Gastroesophageal sphincter (tissue), 4 donors: ENCODE data around the gene SSC5D. TPM values are rescaled to one million over a fixed set of nuclear protein-coding genes. Genes with fewer than 3 reads are reported as not detected.
A peak's percentile ranks its signal among the peaks of the same experiment; 100 is the strongest.

ENCODE experiments used
- ATAC-seq: fragments of 150-250 bp; one replicate; pipeline ENCODE4 v1.9.1; 2016; ENCODE audit warnings: mild to moderate bottlenecking, moderate library complexity
- H3K27ac ChIP-seq, 4 donors: fragments of 200-600 bp; sonication (generic) in 3 of 4; 1 replicate in 3 of 4; 2 replicates in 1 of 4; pipeline ENCODE4 v1.5.1; 2016 to 2019
- H3K27me3 ChIP-seq: fragments of 200-600 bp; sonication (generic); one replicate; pipeline ENCODE4 v1.5.1; 2019
- H3K36me3 ChIP-seq, 2 donors: fragments of 200-600 bp; sonication (generic); one replicate each; pipeline ENCODE4 v1.5.1; 2019; ENCODE audit warnings: control low read depth in 1 of 2
- H3K4me1 ChIP-seq, 3 donors: fragments of 200-600 bp; sonication (generic); 1 replicate in 2 of 3; 2 replicates in 1 of 3; pipeline ENCODE4 v1.5.1; 2016 to 2019; ENCODE audit warnings: control low read depth in 2 of 3
- H3K4me3 ChIP-seq, 2 donors: fragments of 200-600 bp; sonication (generic); one replicate each; pipeline ENCODE4 v1.5.1; 2019; ENCODE audit warnings: mild to moderate bottlenecking in 1 of 2, moderate library complexity in 1 of 2
- H3K9me3 ChIP-seq, 3 donors: fragments of 200-600 bp; sonication (generic); one replicate each; pipeline ENCODE4 v1.5.1; 2017 to 2019; ENCODE audit warnings: control low read depth in 2 of 3
- CTCF ChIP-seq, 4 experiments: fragments of 200-600 bp in 2 of 4; fragments of 450-650 bp in 2 of 4; sonication (generic) in 1 of 4; IDR thresholded peaks; one replicate each; pipeline ENCODE4 v1.5.1; 2017 to 2019; ENCODE audit warnings: antibody characterized with exemption in 4 of 4, mild to moderate bottlenecking in 2 of 4, moderate library complexity in 2 of 4
- EP300 ChIP-seq: sonication (generic); formaldehyde crosslinking; IDR thresholded peaks from one replicate; pipeline ENCODE4 v1.6.1; 2017; ENCODE audit warnings: antibody characterized with exemption, mild to moderate bottlenecking
- POLR2A ChIP-seq, 2 donors: fragments of 450-650 bp; IDR thresholded peaks; one replicate each; pipeline ENCODE4 v1.6.1; 2017; ENCODE audit warnings: antibody characterized with exemption in 2 of 2, mild to moderate bottlenecking in 2 of 2, moderate library complexity in 1 of 2
- POLR2AphosphoS5 ChIP-seq: sonication (generic); formaldehyde crosslinking; IDR thresholded peaks from one replicate; pipeline ENCODE4 v1.6.1; 2017; ENCODE audit warnings: antibody characterized with exemption
- WGBS, 2 donors: methylation state at CpG; one replicate each; pipeline ENCODE4 v1.1.5; 2018; ENCODE audit warnings: low coverage in 1 of 2; 5-methylcytosine and 5-hydroxymethylcytosine counted together
- total RNA-seq, 4 donors: library from RNA; depleted of rRNA; stranded (reverse); fragments of >200 nt; gene quantifications; one replicate each; pipeline ENCODE4 v1.1.0, GENCODE V29; 2016

SSC5D gene
- total RNA-seq, 4 donors from 2014 or later = 6.3 to 39.2 (median 23.5) TPM

GRCh38 chr19:55482156-55482961 is 5.9 kb upstream of the SSC5D start:
- no peak for ATAC-seq
- no peak overlapping the region for H3K4me3 ChIP-seq
- no peak overlapping the region for H3K27ac ChIP-seq
- WGBS, 2 donors = 100% methylated on average over 4 of the region's 83 CpGs; no CpG with 5 or more reads in 1 of the 2 donors
- no peak for TF ChIP-seq POLR2A (IDR thresholded peaks at IDR 0.05)
- TF ChIP-seq EP300 = no peak
- TF ChIP-seq POLR2AphosphoS5 = no peak
- no peak for TF ChIP-seq CTCF (IDR thresholded peaks at IDR 0.05)
- no peaks in the 10 kb centered on the region for H3K27me3 ChIP-seq
- H3K4me1 ChIP-seq = peaks cover 3 to 61% (median 42%) of the 10 kb centered on the region in 3 donors
- no peaks in the 10 kb centered on the region for H3K9me3 ChIP-seq
- peaks cover 0 to 39% of the 10 kb centered on the region in 2 donors for H3K36me3 ChIP-seq

- Histone ChIP-seq H3K27me3 (no peaks in the 10 kb centered on the region), H3K4me1 (peaks cover 3 to 61% (median 43%) of the 10 kb centered on the region in 3 donors), H3K4me3 (no peak overlapping the region), H3K36me3 (peaks cover 0 to 39% of the 10 kb centered on the region in 2 donors), H3K9me3 (no peaks in the 10 kb centered on the region), H3K27ac (no peak overlapping the region)
- no peak for ATAC-seq
- WGBS, 2 donors = 96% methylated on average over 15 of the region's 47 CpGs; no CpG with 5 or more reads in 1 of the 2 donors
- TF ChIP-seq POLR2AphosphoS5 (no peak), POLR2A (IDR thresholded peaks at IDR 0.05) (no peak), EP300 (no peak), CTCF (IDR thresholded peaks at IDR 0.05) (no peak)
Observed at GRCh38 chr19:55482967-55483705, 5.1 kb upstream of the SSC5D start.

- 80% methylated on average over 2 of the region's 46 CpGs; no CpG with 5 or more reads in 1 of the 2 donors for WGBS, 2 donors
- no peaks in the 10 kb centered on the region for H3K9me3 ChIP-seq
- peak overlapping the region in 3 of 4 donors; percentile 95 to 99 (median 96) for H3K27ac ChIP-seq
- peaks cover 3 to 61% (median 49%) of the 10 kb centered on the region in 3 donors for H3K4me1 ChIP-seq
- no peaks in the 10 kb centered on the region for H3K27me3 ChIP-seq
- TF ChIP-seq EP300 (no peak), CTCF (IDR thresholded peaks at IDR 0.05) (no peak), POLR2A (IDR thresholded peaks at IDR 0.05) (no peak)
- ATAC-seq = no peak
- H3K4me3 ChIP-seq = peak overlapping the region in 1 of 2 donors; percentile 58
- peaks cover 0 to 39% of the 10 kb centered on the region in 2 donors for H3K36me3 ChIP-seq
Observed at GRCh38 chr19:55483706-55484592, 4.3 kb upstream of the SSC5D start.

GRCh38 chr19:55484593-55485438 is 3.4 kb upstream of the SSC5D start, which contains the start of gene NAT14:
Gene NAT14 (plus strand): TSS chr19:55485188. CDS start chr19:55485709, 521 bp downstream.
- H3K4me1 ChIP-seq = peaks cover 3 to 67% (median 54%) of the 10 kb centered on the region in 3 donors
- H3K36me3 ChIP-seq = peaks cover 0 to 39% of the 10 kb centered on the region in 2 donors
- H3K4me3 ChIP-seq = peak within 1 kb of the TSS; percentile 35 to 58
- H3K9me3 ChIP-seq = no peaks in the 10 kb centered on the region
- ATAC-seq = peak; percentile 37
- no peaks in the 10 kb centered on the region for H3K27me3 ChIP-seq
- TF ChIP-seq EP300 (no peak), POLR2AphosphoS5 (peak; percentile 19)
- 0% methylated on average over 1 of the region's 78 CpGs; no CpG with 5 or more reads in 1 of the 2 donors for WGBS, 2 donors
- peak within 1 kb of the TSS; percentile 86 to 99 (median 96) for H3K27ac ChIP-seq
